Renal cortical epithelial cell (primary cell): ENCODE measurements around the gene SLC18A2. TPM values are rescaled to one million over a fixed set of nuclear protein-coding genes. Genes with fewer than 3 reads are reported as not detected.

Experiments used
- DNase-seq: peaks from one replicate; pipeline ENCODE4 v3.0.0-alpha.2; 2011; ENCODE audit warnings: low read depth
- total RNA-seq: library from RNA; depleted of rRNA; stranded (reverse); fragments of >200 nt; gene quantifications from 2 replicates; pipeline ENCODE4 v1.2.3, GENCODE V29; 2014

The SLC18A2 gene
- total RNA-seq, 1 donor from 2014 or later = 0.10 TPM

- DNase-seq = no peak
These were observed 3.4 kb upstream of the SLC18A2 start for GRCh38 chr10:117237401-117237991.

GRCh38 chr10:117239051-117239450, 1.9 kb upstream of the SLC18A2 start:
- no peak for DNase-seq

GRCh38 chr10:117239721-117240620, 943 bp upstream of the SLC18A2 start:
- DNase-seq = no peak

- DNase-seq = no peak
These were observed 888 bp downstream of the SLC18A2 start for GRCh38 chr10:117241541-117242462.

GRCh38 chr10:117242463-117242832, 1.5 kb downstream of the SLC18A2 start:
- DNase-seq = no peak

GRCh38 chr10:117246997-117247671, 6.2 kb downstream of the SLC18A2 start:
- DNase-seq = peak; percentile 79

- peak; percentile 70 for DNase-seq
These were observed 8.0 kb downstream of the SLC18A2 start for GRCh38 chr10:117248750-117249465.

- peak; percentile 89 for DNase-seq
These were observed 8.7 kb downstream of the SLC18A2 start for GRCh38 chr10:117249493-117250093.

GRCh38 chr10:117250411-117250810, 9.5 kb downstream of the SLC18A2 start:
- no peak for DNase-seq

- no peak for DNase-seq
These were observed 13.0 kb downstream of the SLC18A2 start for GRCh38 chr10:117253908-117254307.

GRCh38 chr10:117254338-117254737, 13.4 kb downstream of the SLC18A2 start:
- no peak for DNase-seq

GRCh38 chr10:117254774-117255735, 14.1 kb downstream of the SLC18A2 start:
- no peak for DNase-seq

- DNase-seq = no peak
These were observed 15.0 kb downstream of the SLC18A2 start for GRCh38 chr10:117255835-117256460.

GRCh38 chr10:117256910-117257309, 16.0 kb downstream of the SLC18A2 start:
- no peak for DNase-seq

GRCh38 chr10:117257721-117258120, 16.8 kb downstream of the SLC18A2 start:
- no peak for DNase-seq

GRCh38 chr10:117259279-117259678, 18.4 kb downstream of the SLC18A2 start:
- no peak for DNase-seq

- no peak for DNase-seq
These were observed 19.2 kb downstream of the SLC18A2 start for GRCh38 chr10:117260084-117260483.

- DNase-seq = no peak
These were observed 20.6 kb downstream of the SLC18A2 start for GRCh38 chr10:117261501-117261900.
